Astrocyte (in vitro differentiated cells and primary cell): Measurements from ENCODE around the gene SLC4A2. TPM values are rescaled to one million over a fixed set of nuclear protein-coding genes. Genes with fewer than 3 reads are reported as not detected.

Experiments used
- DNase-seq: peaks from one replicate; pipeline ENCODE4 v3.0.0-alpha.2; 2010; ENCODE audit warnings: low read depth
- FAIRE-seq: peaks from 2 replicates; lab custom pipeline; 2011; peaks lifted over from hg19 to GRCh38; lab: Jason Lieb, UNC
- H2AFZ ChIP-seq: 2 replicates; pipeline ENCODE4 v1.6.0; 2012; ENCODE audit warnings: low read depth, low read length, inconsistent platforms
- H3K27ac ChIP-seq: 2 replicates; pipeline ENCODE4 v1.5.1; 2011; ENCODE audit warnings: low read depth, low read length, inconsistent platforms
- H3K27me3 ChIP-seq: 2 replicates; pipeline ENCODE4 v1.6.0; 2011; ENCODE audit warnings: low read length, inconsistent platforms; ENCODE audit not compliant: insufficient read depth
- H3K36me3 ChIP-seq: 2 replicates; pipeline ENCODE4 v1.5.1; 2011; ENCODE audit warnings: low read length, inconsistent platforms; ENCODE audit not compliant: insufficient read depth
- H3K4me1 ChIP-seq: 2 replicates; pipeline ENCODE4 v1.5.1; 2011; ENCODE audit warnings: low read length, inconsistent platforms; ENCODE audit not compliant: insufficient read depth
- H3K4me2 ChIP-seq: 2 replicates; pipeline ENCODE4 v1.6.0; 2012; ENCODE audit warnings: low read length, inconsistent platforms
- H3K4me3 ChIP-seq: 2 replicates; pipeline ENCODE4 v1.5.1; 2011; ENCODE audit warnings: low read depth, mild to moderate bottlenecking, low read length, inconsistent platforms; ENCODE audit not compliant: insufficient read depth
- H3K79me2 ChIP-seq: 2 replicates; pipeline ENCODE4 v1.6.0; 2012; ENCODE audit warnings: mild to moderate bottlenecking, low read length, inconsistent platforms; ENCODE audit not compliant: insufficient read depth
- H3K9ac ChIP-seq: 2 replicates; pipeline ENCODE4 v1.6.0; 2012; ENCODE audit warnings: mild to moderate bottlenecking, low read length, inconsistent platforms
- H3K9me3 ChIP-seq: 2 replicates; pipeline ENCODE4 v1.5.1; 2012; ENCODE audit warnings: low read depth, mild to moderate bottlenecking, low read length, inconsistent platforms; ENCODE audit not compliant: insufficient read depth
- H4K20me1 ChIP-seq: 2 replicates; pipeline ENCODE4 v1.6.0; 2012; ENCODE audit warnings: low read length, inconsistent platforms; ENCODE audit not compliant: insufficient read depth
- H3K27ac Mint-ChIP-seq: one replicate; pipeline ENCODE4 v1.8.0; 2021; ENCODE audit warnings: mild to moderate bottlenecking, mixed read lengths; ENCODE audit not compliant: unreplicated experiment
- H3K27me3 Mint-ChIP-seq: one replicate; pipeline ENCODE4 v1.8.0; 2021; ENCODE audit warnings: low read depth, mixed read lengths; ENCODE audit not compliant: unreplicated experiment
- H3K36me3 Mint-ChIP-seq: one replicate; pipeline ENCODE4 v1.8.0; 2021; ENCODE audit warnings: low read depth, mixed read lengths; ENCODE audit not compliant: unreplicated experiment
- H3K4me1 Mint-ChIP-seq: one replicate; pipeline ENCODE4 v1.8.0; 2021; ENCODE audit warnings: low read depth, mixed read lengths; ENCODE audit not compliant: unreplicated experiment
- H3K4me3 Mint-ChIP-seq: one replicate; pipeline ENCODE4 v1.8.0; 2021; ENCODE audit warnings: mild to moderate bottlenecking, moderate library complexity, mixed read lengths; ENCODE audit not compliant: unreplicated experiment
- H3K9me3 Mint-ChIP-seq: one replicate; pipeline ENCODE4 v1.8.0; 2021; ENCODE audit warnings: mild to moderate bottlenecking, mixed read lengths; ENCODE audit not compliant: unreplicated experiment
- CTCF ChIP-seq: IDR thresholded peaks from 2 replicates; pipeline ENCODE4 v1.5.1; 2011; ENCODE audit warnings: low read depth, mild to moderate bottlenecking, inconsistent platforms, low read length, moderate library complexity; ENCODE audit not compliant: insufficient read depth
- EZH2 ChIP-seq: IDR thresholded peaks from 2 replicates; pipeline ENCODE4 v1.6.1; 2012; ENCODE audit warnings: mild to moderate bottlenecking, low read length, inconsistent platforms; ENCODE audit not compliant: insufficient read depth
- total RNA-seq: library from RNA; stranded (reverse); gene quantifications from 2 replicates; pipeline ENCODE4 v1.2.1, GENCODE V29; 2021

Gene SLC4A2
- total RNA-seq, 1 donor from 2014 or later: 302 TPM

DNA sequence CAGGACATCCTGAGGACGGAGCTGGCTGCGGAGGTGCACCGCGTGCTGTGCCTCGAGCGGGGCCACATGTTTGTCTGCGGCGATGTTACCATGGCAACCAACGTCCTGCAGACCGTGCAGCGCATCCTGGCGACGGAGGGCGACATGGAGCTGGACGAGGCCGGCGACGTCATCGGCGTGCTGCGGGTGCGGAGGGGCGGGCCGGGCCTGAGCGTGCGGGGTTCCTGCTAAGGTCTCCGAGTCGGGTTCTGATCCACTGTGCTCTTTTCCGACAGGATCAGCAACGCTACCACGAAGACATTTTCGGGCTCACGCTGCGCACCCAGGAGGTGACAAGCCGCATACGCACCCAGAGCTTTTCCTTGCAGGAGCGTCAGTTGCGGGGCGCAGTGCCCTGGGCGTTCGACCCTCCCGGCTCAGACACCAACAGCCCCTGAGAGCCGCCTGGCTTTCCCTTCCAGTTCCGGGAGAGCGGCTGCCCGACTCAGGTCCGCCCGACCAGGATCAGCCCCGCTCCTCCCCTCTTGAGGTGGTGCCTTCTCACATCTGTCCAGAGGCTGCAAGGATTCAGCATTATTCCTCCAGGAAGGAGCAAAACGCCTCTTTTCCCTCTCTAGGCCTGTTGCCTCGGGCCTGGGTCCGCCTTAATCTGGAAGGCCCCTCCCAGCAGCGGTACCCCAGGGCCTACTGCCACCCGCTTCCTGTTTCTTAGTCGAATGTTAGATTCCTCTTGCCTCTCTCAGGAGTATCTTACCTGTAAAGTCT is 45.5 kb upstream of the SLC4A2 start:
- peaks cover 14% of the 10 kb centered on the region for H3K27me3 ChIP-seq
- FAIRE-seq: no peak
- no peak for TF ChIP-seq CTCF
- TF ChIP-seq EZH2: peak; percentile 65
- peak; percentile 44 for DNase-seq
- H3K4me2 ChIP-seq: peak overlapping the region; percentile 86
- H4K20me1 ChIP-seq: no peaks in the 10 kb centered on the region
- Mint-ChIP-seq H3K27me3 (peaks cover 47% of the 10 kb centered on the region), H3K27ac (no peak overlapping the region), H3K36me3 (peaks cover 12% of the 10 kb centered on the region), H3K4me1 (peaks cover 15% of the 10 kb centered on the region), H3K9me3 (peaks cover 2% of the 10 kb centered on the region), H3K4me3 (no peak overlapping the region)
- H3K9me3 ChIP-seq: no peaks in the 10 kb centered on the region
- H3K36me3 ChIP-seq: no peaks in the 10 kb centered on the region
- H3K27ac ChIP-seq: no peak overlapping the region
- H3K4me1 ChIP-seq: peaks cover 22% of the 10 kb centered on the region
- H3K9ac ChIP-seq: peak overlapping the region; percentile 53
- no peaks in the 10 kb centered on the region for H3K79me2 ChIP-seq
- H2AFZ ChIP-seq: peak overlapping the region; percentile 94
- H3K4me3 ChIP-seq: peak overlapping the region; percentile 55

- H3K9ac ChIP-seq: no peak overlapping the region
- H3K4me1 ChIP-seq: peaks cover 25% of the 10 kb centered on the region
- H3K27me3 ChIP-seq: peaks cover 21% of the 10 kb centered on the region
- no peaks in the 10 kb centered on the region for H3K36me3 ChIP-seq
- peaks cover 12% of the 10 kb centered on the region for H3K36me3 Mint-ChIP-seq
- H3K9me3 Mint-ChIP-seq: peaks cover 2% of the 10 kb centered on the region
- H3K27me3 Mint-ChIP-seq: peaks cover 55% of the 10 kb centered on the region
- peaks cover 15% of the 10 kb centered on the region for H3K4me1 Mint-ChIP-seq
- H3K27ac ChIP-seq: no peak overlapping the region
- no peak overlapping the region for H3K4me3 Mint-ChIP-seq
- no peak overlapping the region for H2AFZ ChIP-seq
- no peak overlapping the region for H3K27ac Mint-ChIP-seq
- H3K79me2 ChIP-seq: no peaks in the 10 kb centered on the region
- H3K4me2 ChIP-seq: no peak overlapping the region
- H3K9me3 ChIP-seq: no peaks in the 10 kb centered on the region
- no peaks in the 10 kb centered on the region for H4K20me1 ChIP-seq
- TF ChIP-seq CTCF: no peak
- no peak for TF ChIP-seq EZH2
- DNase-seq: no peak
- FAIRE-seq: no peak
- H3K4me3 ChIP-seq: no peak overlapping the region
Measured at GRCh38 chr7:151014950-151015349, 44.4 kb upstream of the SLC4A2 start.

GRCh38 chr7:151015967-151016366 is 43.4 kb upstream of the SLC4A2 start:
- no peaks in the 10 kb centered on the region for H4K20me1 ChIP-seq
- Mint-ChIP-seq H3K9me3 (peaks cover 2% of the 10 kb centered on the region), H3K27me3 (peaks cover 57% of the 10 kb centered on the region), H3K36me3 (peaks cover 12% of the 10 kb centered on the region), H3K4me1 (peaks cover 11% of the 10 kb centered on the region), H3K4me3 (no peak overlapping the region), H3K27ac (no peak overlapping the region)
- H3K36me3 ChIP-seq: no peaks in the 10 kb centered on the region
- H3K4me2 ChIP-seq: no peak overlapping the region
- FAIRE-seq: no peak
- no peak overlapping the region for H2AFZ ChIP-seq
- no peak overlapping the region for H3K9ac ChIP-seq
- H3K79me2 ChIP-seq: no peaks in the 10 kb centered on the region
- H3K9me3 ChIP-seq: no peaks in the 10 kb centered on the region
- peaks cover 31% of the 10 kb centered on the region for H3K27me3 ChIP-seq
- TF ChIP-seq EZH2 (no peak), CTCF (no peak)
- DNase-seq: no peak
- H3K4me3 ChIP-seq: no peak overlapping the region
- H3K27ac ChIP-seq: no peak overlapping the region
- peaks cover 20% of the 10 kb centered on the region for H3K4me1 ChIP-seq
